HepG2 (cell line): ENCODE results near the gene MBLAC2. TPM values are rescaled to one million over a fixed set of nuclear protein-coding genes. Genes with fewer than 3 reads are reported as not detected.
A peak's percentile ranks its signal among the peaks of the same experiment; 100 is the strongest.

Experiments
- FOXK1 ChIP-seq: sonication (generic); formaldehyde crosslinking; IDR thresholded peaks from 2 replicates; pipeline ENCODE4 v1.4.0; 2020; ENCODE audit warnings: low read depth, missing genetic modification reagents, borderline replicate concordance
- MIXL1 ChIP-seq: IDR thresholded peaks from 2 replicates; pipeline ENCODE4 v1.6.1; 2016
- MXD4 ChIP-seq: IDR thresholded peaks from 2 replicates; pipeline ENCODE4 v1.6.1; 2016; ENCODE audit warnings: mild to moderate bottlenecking, missing biosample characterization, missing genetic modification reagents
- NAIF1 ChIP-seq: sonication (generic); formaldehyde crosslinking; IDR thresholded peaks from 2 replicates; pipeline ENCODE4 v1.5.0; 2020; ENCODE audit warnings: mild to moderate bottlenecking, missing genetic modification reagents, borderline replicate concordance
- NFE2L2 ChIP-seq: fragments of 150-350 bp; IDR thresholded peaks from 2 replicates; pipeline ENCODE4 v1.6.1; 2014; ENCODE audit warnings: low read length
- NFKBIZ ChIP-seq: IDR thresholded peaks from 2 replicates; pipeline ENCODE4 v1.6.1; 2018; ENCODE audit warnings: missing genetic modification reagents, missing compliant biosample characterization
- PCBP2 ChIP-seq: fragments of 200-400 bp; formaldehyde crosslinking; optimal IDR thresholded peaks from 2 replicates; pipeline ENCODE3; 2018; ENCODE audit warnings: low read length, low read depth; ENCODE audit not compliant: poor library complexity, severe bottlenecking
- PITX1 ChIP-seq: sonication (generic); formaldehyde crosslinking; IDR thresholded peaks from 2 replicates; pipeline ENCODE4 v1.5.1; 2020; ENCODE audit warnings: mild to moderate bottlenecking, missing genetic modification reagents
- RARA ChIP-seq: IDR thresholded peaks from 2 replicates; pipeline ENCODE4 v1.6.1; 2016; ENCODE audit warnings: missing genetic modification reagents, missing compliant biosample characterization
- RORA ChIP-seq: sonication (generic); formaldehyde crosslinking; IDR thresholded peaks from 2 replicates; pipeline ENCODE4 v1.5.0; 2020; ENCODE audit warnings: mild to moderate bottlenecking, missing genetic modification reagents, moderate library complexity
- SMAD9 ChIP-seq: sonication (generic); formaldehyde crosslinking; IDR thresholded peaks from 2 replicates; pipeline ENCODE4 v1.5.1; 2020; ENCODE audit warnings: mild to moderate bottlenecking, missing genetic modification reagents
- THAP7 ChIP-seq: sonication (generic); formaldehyde crosslinking; IDR thresholded peaks from 2 replicates; pipeline ENCODE4 v1.8.1; 2023; ENCODE audit warnings: mild to moderate bottlenecking, missing genetic modification reagents
- TRAFD1 ChIP-seq: sonication (generic); formaldehyde crosslinking; IDR thresholded peaks from 2 replicates; pipeline ENCODE4 v1.5.1; 2020; ENCODE audit warnings: missing genetic modification reagents, mild to moderate bottlenecking, borderline replicate concordance
- ZBTB7B ChIP-seq: sonication (generic); formaldehyde crosslinking; IDR thresholded peaks from 2 replicates; pipeline ENCODE4 v1.4.0; 2020; ENCODE audit warnings: missing genetic modification reagents
- ZFAT ChIP-seq: sonication (generic); formaldehyde crosslinking; conservative IDR thresholded peaks from 2 replicates; pipeline ENCODE4 v1.8.1; 2023; ENCODE audit warnings: missing genetic modification reagents, inconsistent platforms
- ZFP37 ChIP-seq: sonication (generic); formaldehyde crosslinking; IDR thresholded peaks from 2 replicates; pipeline ENCODE4 v1.4.0; 2020; ENCODE audit warnings: missing genetic modification reagents, borderline replicate concordance
- ZNF264 ChIP-seq: sonication (generic); formaldehyde crosslinking; IDR thresholded peaks from 2 replicates; pipeline ENCODE4 v1.4.0; 2020; ENCODE audit warnings: missing genetic modification reagents
- ZNF367 ChIP-seq: sonication (generic); formaldehyde crosslinking; IDR thresholded peaks from 2 replicates; pipeline ENCODE4 v1.4.0; 2020; ENCODE audit warnings: missing genetic modification reagents, borderline replicate concordance
- ZNF605 ChIP-seq: sonication (generic); formaldehyde crosslinking; IDR thresholded peaks from 2 replicates; pipeline ENCODE4 v1.8.0; 2022; ENCODE audit warnings: mild to moderate bottlenecking, missing genetic modification reagents
- ZNF737 ChIP-seq: sonication (generic); formaldehyde crosslinking; IDR thresholded peaks from 2 replicates; pipeline ENCODE4 v1.5.0; 2020; ENCODE audit warnings: missing genetic modification reagents, mild to moderate bottlenecking, borderline replicate concordance
- ZNF776 ChIP-seq: sonication (generic); formaldehyde crosslinking; IDR thresholded peaks from 2 replicates; pipeline ENCODE4 v1.4.0; 2020; ENCODE audit warnings: mild to moderate bottlenecking, missing genetic modification reagents
- polyA plus RNA-seq, 8 experiments: library from polyadenylated mRNA; depleted of rRNA in 3 of 8; stranded (reverse) in 7 of 8; unstranded in 1 of 8; fragments of >200 nt; fragmentation: Illumina TruSeq in 4 of 8; extraction: Trizol in 4 of 8; gene quantifications; 2 replicates each; pipeline versions ENCODE4 v1.2.1 to v1.2.3, GENCODE V29; 2011 to 2016; ENCODE audit warnings: low read depth in 4 of 8, missing spikeins in 1 of 8, mixed read lengths in 1 of 8; ENCODE audit not compliant: insufficient read depth in 1 of 8
- total RNA-seq, 5 experiments: library from RNA; depleted of rRNA; stranded (reverse); fragments of >200 nt; fragmentation: Illumina TruSeq; extraction: Trizol; gene quantifications; 2 replicates each; pipeline ENCODE4 v1.2.3, GENCODE V29; 2016; ENCODE audit warnings: low read depth in 1 of 5
- TF ChIP-seq, protein P1 (sequence below), 2 experiments: sonication (generic) in 1 of 2; formaldehyde crosslinking in 1 of 2; IDR thresholded peaks; 2 replicates each; pipeline versions ENCODE4 v1.4.0 to v1.6.1; 2018 to 2020; ENCODE audit warnings: missing genetic modification reagents in 2 of 2, borderline replicate concordance in 1 of 2, low read depth in 1 of 2, mild to moderate bottlenecking in 1 of 2, missing biosample characterization in 1 of 2
- TF ChIP-seq, protein P2 (sequence below): sonication (generic); formaldehyde crosslinking; IDR thresholded peaks from 2 replicates; pipeline ENCODE4 v1.4.0; 2020; ENCODE audit warnings: missing genetic modification reagents

MBLAC2 gene
- total and polyA plus RNA-seq, 2 of the 13 experiments (the other 11 are each of a cell fraction or from before 2014, with no cell fraction given): 2.9 to 4.1 TPM

GRCh38 chr5:90474235-90475107 is at the start of gene MBLAC2, which contains the start of gene POLR3G (continued):
- TF ChIP-seq ZFAT (no peak), ZNF264 (CRISPR knock-in tag) (peak; percentile 78), TRAFD1 (CRISPR knock-in tag) (no peak), ZNF605 (peak; percentile 89), MIXL1 (CRISPR knock-in tag) (no peak), ZFP37 (CRISPR knock-in tag) (no peak; the same call in 1 of the 2 replicates), NFE2L2 (no peak), PITX1 (CRISPR knock-in tag) (peak; percentile 65), ZNF367 (no peak), NAIF1 (CRISPR knock-in tag) (peak; percentile 92; the same call in 1 of the 2 replicates), ZNF776 (CRISPR knock-in tag) (peak; percentile 95; the same call in 1 of the 2 replicates), SMAD9 (CRISPR knock-in tag) (0 out of 2 replicates have a peak, but pooled peaks have one; percentile 42), FOXK1 (peak; percentile 13; the same call in 1 of the 2 replicates), MXD4 (no peak; the same call in 1 of the 2 replicates), RARA (CRISPR knock-in tag) (peak; percentile 9; the same call in 1 of the 2 replicates), THAP7 (CRISPR knock-in tag) (no peak; the same call in 1 of the 2 replicates), ZNF737 (CRISPR knock-in tag) (peak; percentile 31; the same call in 1 of the 2 replicates), ZBTB7B (CRISPR knock-in tag) (peak; percentile 80), RORA (CRISPR knock-in tag) (no peak), PCBP2 (no peak), NFKBIZ (CRISPR knock-in tag) (peak; percentile 37; the same call in 1 of the 2 replicates)
- TF ChIP-seq, protein P1, sequence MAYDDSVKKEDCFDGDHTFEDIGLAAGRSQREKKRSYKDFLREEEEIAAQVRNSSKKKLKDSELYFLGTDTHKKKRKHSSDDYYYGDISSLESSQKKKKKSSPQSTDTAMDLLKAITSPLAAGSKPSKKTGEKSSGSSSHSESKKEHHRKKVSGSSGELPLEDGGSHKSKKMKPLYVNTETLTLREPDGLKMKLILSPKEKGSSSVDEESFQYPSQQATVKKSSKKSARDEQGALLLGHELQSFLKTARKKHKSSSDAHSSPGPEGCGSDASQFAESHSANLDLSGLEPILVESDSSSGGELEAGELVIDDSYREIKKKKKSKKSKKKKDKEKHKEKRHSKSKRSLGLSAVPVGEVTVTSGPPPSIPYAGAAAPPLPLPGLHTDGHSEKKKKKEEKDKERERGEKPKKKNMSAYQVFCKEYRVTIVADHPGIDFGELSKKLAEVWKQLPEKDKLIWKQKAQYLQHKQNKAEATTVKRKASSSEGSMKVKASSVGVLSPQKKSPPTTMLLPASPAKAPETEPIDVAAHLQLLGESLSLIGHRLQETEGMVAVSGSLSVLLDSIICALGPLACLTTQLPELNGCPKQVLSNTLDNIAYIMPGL (CRISPR knock-in tag; IDR thresholded peaks at IDR 0.05; ENCODE audit: borderline replicate concordance in 1 of 2, low read depth in 1 of 2): peak; percentile 72 to 88; a peak in 2 of 4 replicates
- TF ChIP-seq, protein P2, sequence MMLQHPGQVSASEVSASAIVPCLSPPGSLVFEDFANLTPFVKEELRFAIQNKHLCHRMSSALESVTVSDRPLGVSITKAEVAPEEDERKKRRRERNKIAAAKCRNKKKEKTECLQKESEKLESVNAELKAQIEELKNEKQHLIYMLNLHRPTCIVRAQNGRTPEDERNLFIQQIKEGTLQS (CRISPR knock-in tag): no peak
